GM19438 (cell line): ENCODE data around the gene ERCC2.

Experiments
- ATAC-seq: cut with Tn5 transposase; IDR thresholded peaks from one replicate; pipeline ENCODE4 v1.9.1; 2021; ENCODE audit warnings: low read depth; ENCODE audit not compliant: unreplicated experiment

ERCC2 gene

GRCh38 chr19:45306518-45307027 is 63.8 kb downstream of the ERCC2 start:
- ATAC-seq = no peak

GRCh38 chr19:45306040-45306439 is 64.3 kb downstream of the ERCC2 start:
- no peak for ATAC-seq

GRCh38 chr19:45305421-45305820 is 65.0 kb downstream of the ERCC2 start:
- ATAC-seq = no peak

- ATAC-seq = no peak
These were observed 65.4 kb downstream of the ERCC2 start for GRCh38 chr19:45305007-45305406.

GRCh38 chr19:45304141-45304926 is 66.0 kb downstream of the ERCC2 start:
- ATAC-seq = no peak

- no peak for ATAC-seq
These were observed 66.9 kb downstream of the ERCC2 start for GRCh38 chr19:45303269-45304060.

- ATAC-seq = no peak
These were observed 68.0 kb downstream of the ERCC2 start for GRCh38 chr19:45302416-45302815.
